ENCODE measurements around the gene PRKCE. TPM values are rescaled to one million over a fixed set of nuclear protein-coding genes. Genes with fewer than 3 reads are reported as not detected.

The PRKCE gene
- total and polyA plus RNA-seq, 2 experiments from 2014 or later = 0.94 to 1.2 TPM

GRCh38 chr2:46000660-46001059, 349.2 kb downstream of the PRKCE start (continued):
- no peak for TF ChIP-seq CTCF (conservative IDR thresholded peaks at IDR 0.05; ENCODE audit: low read depth in 2 of 2)
- TF ChIP-seq ZNF114 (CRISPR knock-in tag; IDR thresholded peaks at IDR 0.05) = no peak
- TF ChIP-seq EZH2phosphoT487 (IDR thresholded peaks at IDR 0.05; ENCODE audit: unreplicated experiment) = no peak
- TF ChIP-seq CREB1 (CRISPR knock-in tag; IDR thresholded peaks at IDR 0.05; ENCODE audit: low read depth) = no peak

- H2AFZ ChIP-seq = no peak overlapping the region
- Mint-ChIP-seq H3K9me3 (no peaks in the 10 kb centered on the region), H3K4me1 (no peaks in the 10 kb centered on the region; the same call in 2 of the 3 replicates), H3K27me3 (ENCODE audit: insufficient read depth, low read depth, poor library complexity) (peaks cover 2% of the 10 kb centered on the region), H3K4me3 (no peak overlapping the region), H3K27ac (no peak overlapping the region), H3K36me3 (ENCODE audit: low read depth) (no peaks in the 10 kb centered on the region)
- no peak for DNase-seq (ENCODE audit: low spot score)
- H3K27ac ChIP-seq (ENCODE audit: low read depth) = no peak overlapping the region
- no peak for ATAC-seq
- peaks cover 10% of the 10 kb centered on the region; the same call in 1 of the 2 replicates for H3K9me2 ChIP-seq (ENCODE audit: insufficient read depth)
- H3F3A ChIP-seq (replicated peaks; ENCODE audit: low read depth) = no peaks in the 10 kb centered on the region
- no peaks in the 10 kb centered on the region for H4K20me1 ChIP-seq (replicated peaks; ENCODE audit: insufficient read depth)
- no peaks in the 10 kb centered on the region for H3K4me1 ChIP-seq (ENCODE audit: insufficient read depth)
- H3K27me3 ChIP-seq (ENCODE audit: insufficient read depth) = no peaks in the 10 kb centered on the region
- TF ChIP-seq CTCF (conservative IDR thresholded peaks at IDR 0.05; ENCODE audit: low read depth in 2 of 2) (no peak), CREB1 (CRISPR knock-in tag; IDR thresholded peaks at IDR 0.05; ENCODE audit: low read depth) (no peak)
- no peak overlapping the region for H3K4me2 ChIP-seq
- no peaks in the 10 kb centered on the region for H3K79me2 ChIP-seq (replicated peaks; ENCODE audit: insufficient read depth)
- no peaks in the 10 kb centered on the region for H3K36me3 ChIP-seq (ENCODE audit: insufficient read depth)
- H3K4me3 ChIP-seq = no peak overlapping the region
These were observed 349.8 kb downstream of the PRKCE start for GRCh38 chr2:46001290-46001689.

- ATAC-seq (no peak), DNase-seq (ENCODE audit: low spot score) (no peak)
- Mint-ChIP-seq H3K9me3 (no peaks in the 10 kb centered on the region), H3K4me3 (no peak overlapping the region), H3K36me3 (ENCODE audit: low read depth) (no peaks in the 10 kb centered on the region), H3K27ac (no peak overlapping the region), H3K4me1 (no peaks in the 10 kb centered on the region; the same call in 2 of the 3 replicates), H3K27me3 (ENCODE audit: insufficient read depth, low read depth, poor library complexity) (peaks cover 2% of the 10 kb centered on the region)
- Histone ChIP-seq H3K4me3 (no peak overlapping the region), H3K4me2 (no peak overlapping the region), H3K27ac (ENCODE audit: low read depth) (no peak overlapping the region), H3K9me2 (ENCODE audit: insufficient read depth) (peaks cover 10% of the 10 kb centered on the region; the same call in 1 of the 2 replicates), H2AFZ (no peak overlapping the region), H3K36me3 (ENCODE audit: insufficient read depth) (no peaks in the 10 kb centered on the region), H3K27me3 (ENCODE audit: insufficient read depth) (no peaks in the 10 kb centered on the region), H3K79me2 (replicated peaks; ENCODE audit: insufficient read depth) (no peaks in the 10 kb centered on the region), H3K4me1 (ENCODE audit: insufficient read depth) (no peaks in the 10 kb centered on the region), H3F3A (replicated peaks; ENCODE audit: low read depth) (no peaks in the 10 kb centered on the region), H4K20me1 (replicated peaks; ENCODE audit: insufficient read depth) (no peaks in the 10 kb centered on the region)
- TF ChIP-seq EZH2 (IDR thresholded peaks at IDR 0.05; ENCODE audit: low read depth, unreplicated experiment) (no peak), REST (IDR thresholded peaks at IDR 0.05; ENCODE audit: unreplicated experiment) (no peak), NANOG (IDR thresholded peaks at IDR 0.05; ENCODE audit: borderline replicate concordance) (no peak), EZH2phosphoT487 (IDR thresholded peaks at IDR 0.05; ENCODE audit: unreplicated experiment) (no peak)
These were observed 350.4 kb downstream of the PRKCE start for GRCh38 chr2:46001741-46002506.
